SK-N-SH (cell line): ENCODE measurements around the gene KLK5. TPM values are rescaled to one million over a fixed set of nuclear protein-coding genes. Genes with fewer than 3 reads are reported as not detected.

Source experiments
- CTCF ChIA-PET: fragments of 300-600, 350-600 bp; formaldehyde crosslinking; extraction: SDS; loops from one replicate; lab custom pipeline; 2021; lab: Yijun Ruan, JAX
- POLR2A ChIA-PET: fragments of 350-600 bp; sonication (Branson Sonifier 250); formaldehyde crosslinking; extraction: SDS; loops from one replicate; lab custom pipeline; 2020; ENCODE audit warnings: antibody characterized with exemption, inconsistent platforms; lab: Yijun Ruan, JAX
- DNase-seq: peaks from one replicate; pipeline ENCODE4 v3.0.0; 2012
- H2AFZ ChIP-seq: fragments of 200-600 bp; sonication (generic); 2 replicates; pipeline ENCODE4 v1.8.1; 2016; ENCODE audit warnings: antibody characterized with exemption, mild to moderate bottlenecking, low read depth
- H3F3A ChIP-seq: fragments of 200-600 bp; sonication (generic); replicated peaks from 2 replicates; pipeline ENCODE3; 2016; ENCODE audit warnings: antibody characterized with exemption, mild to moderate bottlenecking; ENCODE audit not compliant: insufficient read depth
- H3K27ac ChIP-seq, 2 experiments: fragments of 200-500 bp in 1 of 2; fragments of 200-600 bp in 1 of 2; sonication (Bioruptor generic) in 1 of 2; sonication (generic), shearing (Covaris generic) in 1 of 2; 2 replicates each; pipeline versions ENCODE4 v1.5.1 to v1.6.1; 2014 to 2016; ENCODE audit warnings: low read depth in 2 of 2, inconsistent platforms in 1 of 2, low read length in 1 of 2, mild to moderate bottlenecking in 1 of 2, mixed read lengths in 1 of 2
- H3K27me3 ChIP-seq: fragments of 200-600 bp; sonication (generic), shearing (Covaris generic); 2 replicates; pipeline ENCODE4 v1.6.1; 2016; ENCODE audit warnings: mixed run types; ENCODE audit not compliant: insufficient read depth
- H3K36me3 ChIP-seq, 2 experiments: fragments of 200-500 bp in 1 of 2; fragments of 200-600 bp in 1 of 2; sonication (Bioruptor generic) in 1 of 2; sonication (generic) in 1 of 2; replicated peaks in 1 of 2; 2 replicates each; pipeline versions ENCODE3 to v1.5.1; 2014 to 2016; ENCODE audit warnings: low read length in 1 of 2, mild to moderate bottlenecking in 1 of 2; ENCODE audit not compliant: insufficient read depth in 2 of 2, control insufficient read depth in 1 of 2
- H3K4me1 ChIP-seq, 2 experiments: fragments of 200-500 bp in 1 of 2; fragments of 200-600 bp in 1 of 2; sonication (Bioruptor generic) in 1 of 2; sonication (generic), shearing (Covaris generic) in 1 of 2; 2 replicates each; pipeline versions ENCODE4 v1.5.1 to v1.6.1; 2014 to 2016; ENCODE audit warnings: low read depth in 1 of 2, low read length in 1 of 2, mixed run types in 1 of 2; ENCODE audit not compliant: insufficient read depth in 2 of 2, control insufficient read depth in 1 of 2
- H3K4me2 ChIP-seq: fragments of 200-600 bp; sonication (generic), shearing (Covaris generic); 2 replicates; pipeline ENCODE4 v1.6.1; 2017; ENCODE audit warnings: mixed run types
- H3K4me3 ChIP-seq, 2 experiments: fragments of 200-500 bp in 1 of 2; fragments of 200-600 bp in 1 of 2; sonication (Bioruptor generic) in 1 of 2; sonication (generic), shearing (Covaris generic) in 1 of 2; 2 replicates each; pipeline versions ENCODE4 v1.5.1 to v1.8.1; 2014 to 2016; ENCODE audit warnings: low read depth in 2 of 2, inconsistent platforms in 1 of 2, low read length in 1 of 2, mild to moderate bottlenecking in 1 of 2, mixed read lengths in 1 of 2, moderate library complexity in 1 of 2
- H3K79me2 ChIP-seq: fragments of 200-600 bp; sonication (generic); 2 replicates; pipeline ENCODE4 v1.8.1; 2017; ENCODE audit warnings: mild to moderate bottlenecking; ENCODE audit not compliant: insufficient read depth
- H3K9ac ChIP-seq: fragments of 200-600 bp; sonication (generic); 2 replicates; pipeline ENCODE4 v1.6.1; 2017; ENCODE audit warnings: mixed run types
- H3K9me2 ChIP-seq: fragments of 200-600 bp; sonication (generic); 2 replicates; pipeline ENCODE4 v1.6.1; 2017; ENCODE audit warnings: mixed run types
- H3K9me3 ChIP-seq: fragments of 200-600 bp; sonication (generic); 2 replicates; pipeline ENCODE4 v1.6.1; 2017; ENCODE audit warnings: mixed run types, mild to moderate bottlenecking, moderate library complexity
- H4K20me1 ChIP-seq: fragments of 200-600 bp; sonication (generic); 2 replicates; pipeline ENCODE4 v1.6.1; 2017; ENCODE audit warnings: mild to moderate bottlenecking, mixed run types; ENCODE audit not compliant: insufficient read depth
- CTCF ChIP-seq: fragments of 200-600 bp; sonication (generic); IDR thresholded peaks from 2 replicates; pipeline ENCODE4 v1.6.1; 2017; ENCODE audit warnings: antibody characterized with exemption, mild to moderate bottlenecking, moderate library complexity
- EP300 ChIP-seq, 2 experiments: IDR thresholded peaks; 2 replicates each; pipeline versions ENCODE4 v1.4.0 to v1.6.1; 2012; ENCODE audit warnings: borderline replicate concordance in 1 of 2, low read depth in 1 of 2, low read length in 1 of 2
- FOXJ3 ChIP-seq: sonication (generic); formaldehyde crosslinking; IDR thresholded peaks from 2 replicates; pipeline ENCODE4 v1.5.1; 2020; ENCODE audit warnings: mild to moderate bottlenecking, missing genetic modification reagents
- MEF2A ChIP-seq: IDR thresholded peaks from 2 replicates; pipeline ENCODE4 v1.4.0; 2012; ENCODE audit warnings: low read depth, borderline replicate concordance
- PBX3 ChIP-seq: IDR thresholded peaks from 2 replicates; pipeline ENCODE4; 2012
- POLR2AphosphoS5 ChIP-seq: IDR thresholded peaks from 2 replicates; pipeline ENCODE4 v1.6.1; 2012; ENCODE audit warnings: low read depth, low read length
- SMC3 ChIP-seq: IDR thresholded peaks from 2 replicates; pipeline ENCODE4 v1.6.1; 2012; ENCODE audit warnings: low read depth, low read length, improper control_type of control experiment
- TEAD4 ChIP-seq: IDR thresholded peaks from 2 replicates; pipeline ENCODE4 v1.4.0; 2012; ENCODE audit warnings: mild to moderate bottlenecking, borderline replicate concordance; ENCODE audit not compliant: insufficient read depth
- WGBS: methylation state at CpG from one replicate; pipeline ENCODE4 v1.1.6; 2017; ENCODE audit warnings: low lambda C conversion rate; 5-methylcytosine and 5-hydroxymethylcytosine counted together
- polyA plus RNA-seq, 3 experiments: library from polyadenylated mRNA; depleted of rRNA; stranded (reverse); fragments of >200 nt; gene quantifications; 2 replicates each; pipeline ENCODE4 v1.2.3, GENCODE V29; 2012
- TF ChIP-seq, protein P1 (sequence below): fragments of 150-350 bp; IDR thresholded peaks from 2 replicates; pipeline ENCODE4 v1.6.1; 2017; ENCODE audit warnings: antibody characterized with exemption, low read length, low read depth, borderline replicate concordance
- TF ChIP-seq, protein P2 (sequence below): IDR thresholded peaks from 2 replicates; pipeline ENCODE4 v1.4.0; 2012; ENCODE audit warnings: low read depth, borderline replicate concordance
- TF ChIP-seq, protein P3 (sequence below): fragments of 150-350 bp; IDR thresholded peaks from 2 replicates; pipeline ENCODE4 v1.6.1; 2016; ENCODE audit warnings: mild to moderate bottlenecking, low read depth, low read length

The KLK5 gene
- polyA plus RNA-seq, 1 of the 3 experiments (the other 2 are of a cell fraction) = not detected

DNA sequence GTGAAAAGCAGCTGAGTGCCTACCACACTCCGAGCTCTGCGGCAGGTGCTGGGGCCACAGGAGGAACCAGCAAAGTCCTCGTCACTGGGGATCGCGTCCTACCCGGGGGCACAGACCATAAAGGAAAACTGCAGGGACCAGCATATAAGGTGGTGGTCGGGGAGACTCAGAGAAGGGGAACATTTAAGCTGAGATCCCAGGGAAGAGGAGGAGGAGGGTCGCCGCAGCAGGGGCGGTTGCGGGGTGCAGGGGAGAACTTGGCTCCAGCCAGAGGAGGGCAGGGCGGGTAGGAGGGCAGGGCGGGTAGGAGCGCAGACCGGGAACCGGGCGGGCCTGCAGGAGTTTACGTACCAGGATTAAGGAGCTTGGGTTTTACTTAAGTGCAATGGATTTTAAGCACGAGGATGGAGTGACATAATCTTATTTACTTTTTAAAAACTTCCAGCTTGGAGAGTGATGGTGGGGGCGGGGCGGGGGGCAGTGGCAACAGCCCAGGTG, 40.7 kb downstream of the KLK5 start (continued):
- TF ChIP-seq, protein P1, sequence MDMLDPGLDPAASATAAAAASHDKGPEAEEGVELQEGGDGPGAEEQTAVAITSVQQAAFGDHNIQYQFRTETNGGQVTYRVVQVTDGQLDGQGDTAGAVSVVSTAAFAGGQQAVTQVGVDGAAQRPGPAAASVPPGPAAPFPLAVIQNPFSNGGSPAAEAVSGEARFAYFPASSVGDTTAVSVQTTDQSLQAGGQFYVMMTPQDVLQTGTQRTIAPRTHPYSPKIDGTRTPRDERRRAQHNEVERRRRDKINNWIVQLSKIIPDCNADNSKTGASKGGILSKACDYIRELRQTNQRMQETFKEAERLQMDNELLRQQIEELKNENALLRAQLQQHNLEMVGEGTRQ = no peak
- TF ChIP-seq MEF2A (no peak), POLR2AphosphoS5 (no peak), CTCF (no peak), TEAD4 (no peak), PBX3 (no peak)
- TF ChIP-seq, protein P2, sequence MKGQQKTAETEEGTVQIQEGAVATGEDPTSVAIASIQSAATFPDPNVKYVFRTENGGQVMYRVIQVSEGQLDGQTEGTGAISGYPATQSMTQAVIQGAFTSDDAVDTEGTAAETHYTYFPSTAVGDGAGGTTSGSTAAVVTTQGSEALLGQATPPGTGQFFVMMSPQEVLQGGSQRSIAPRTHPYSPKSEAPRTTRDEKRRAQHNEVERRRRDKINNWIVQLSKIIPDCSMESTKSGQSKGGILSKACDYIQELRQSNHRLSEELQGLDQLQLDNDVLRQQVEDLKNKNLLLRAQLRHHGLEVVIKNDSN = no peak
- TF ChIP-seq, all 33 proteins: peak for 0

GRCh38 chr19:50911206-50912101, 41.4 kb downstream of the KLK5 start, which contains the start of gene KLK4:
TSS of gene KLK4 (minus strand) at chr19:50911395. CDS start at chr19:50910738, 657 bp downstream.
- ChIA-PET POLR2A (no interaction called here), CTCF (interaction anchor here (1.3 to 2.2 kb wide), 2 partner anchors 11 to 128 kb away, joined by 3 to 16 read pairs; no protein-coding TSS in a partner anchor)
- no peak for TF ChIP-seq EP300 (IDR thresholded peaks at IDR 0.05; ENCODE audit: borderline replicate concordance in 1 of 2, low read depth in 1 of 2, low read length in 1 of 2)
- TF ChIP-seq, protein P3, sequence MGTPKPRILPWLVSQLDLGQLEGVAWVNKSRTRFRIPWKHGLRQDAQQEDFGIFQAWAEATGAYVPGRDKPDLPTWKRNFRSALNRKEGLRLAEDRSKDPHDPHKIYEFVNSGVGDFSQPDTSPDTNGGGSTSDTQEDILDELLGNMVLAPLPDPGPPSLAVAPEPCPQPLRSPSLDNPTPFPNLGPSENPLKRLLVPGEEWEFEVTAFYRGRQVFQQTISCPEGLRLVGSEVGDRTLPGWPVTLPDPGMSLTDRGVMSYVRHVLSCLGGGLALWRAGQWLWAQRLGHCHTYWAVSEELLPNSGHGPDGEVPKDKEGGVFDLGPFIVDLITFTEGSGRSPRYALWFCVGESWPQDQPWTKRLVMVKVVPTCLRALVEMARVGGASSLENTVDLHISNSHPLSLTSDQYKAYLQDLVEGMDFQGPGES = no peak
- no peak for TF ChIP-seq SMC3
- no peak for TF ChIP-seq FOXJ3 (CRISPR knock-in tag)
- H3K27ac ChIP-seq = no peak within 1 kb of the TSS
- H3K36me3 ChIP-seq = no peaks in the 10 kb centered on the region
- H3K9ac ChIP-seq = no peak within 1 kb of the TSS
- H3K9me3 ChIP-seq = no peaks in the 10 kb centered on the region
- H3K27me3 ChIP-seq = peaks cover 90% of the 10 kb centered on the region
- no peaks in the 10 kb centered on the region for H4K20me1 ChIP-seq
- no peak within 1 kb of the TSS for H2AFZ ChIP-seq
- H3K4me3 ChIP-seq = no peak within 1 kb of the TSS
- no peaks in the 10 kb centered on the region for H3K79me2 ChIP-seq
- H3K4me2 ChIP-seq = no peak within 1 kb of the TSS
- no peak for DNase-seq
- no peaks in the 10 kb centered on the region for H3K9me2 ChIP-seq
- H3F3A ChIP-seq = no peaks in the 10 kb centered on the region
- WGBS = 6% methylated on average over 8 of the region's 9 CpGs
- no peaks in the 10 kb centered on the region for H3K4me1 ChIP-seq
